Measurements from ENCODE around the gene C19orf25.

- TF ChIP-seq, protein P1, sequence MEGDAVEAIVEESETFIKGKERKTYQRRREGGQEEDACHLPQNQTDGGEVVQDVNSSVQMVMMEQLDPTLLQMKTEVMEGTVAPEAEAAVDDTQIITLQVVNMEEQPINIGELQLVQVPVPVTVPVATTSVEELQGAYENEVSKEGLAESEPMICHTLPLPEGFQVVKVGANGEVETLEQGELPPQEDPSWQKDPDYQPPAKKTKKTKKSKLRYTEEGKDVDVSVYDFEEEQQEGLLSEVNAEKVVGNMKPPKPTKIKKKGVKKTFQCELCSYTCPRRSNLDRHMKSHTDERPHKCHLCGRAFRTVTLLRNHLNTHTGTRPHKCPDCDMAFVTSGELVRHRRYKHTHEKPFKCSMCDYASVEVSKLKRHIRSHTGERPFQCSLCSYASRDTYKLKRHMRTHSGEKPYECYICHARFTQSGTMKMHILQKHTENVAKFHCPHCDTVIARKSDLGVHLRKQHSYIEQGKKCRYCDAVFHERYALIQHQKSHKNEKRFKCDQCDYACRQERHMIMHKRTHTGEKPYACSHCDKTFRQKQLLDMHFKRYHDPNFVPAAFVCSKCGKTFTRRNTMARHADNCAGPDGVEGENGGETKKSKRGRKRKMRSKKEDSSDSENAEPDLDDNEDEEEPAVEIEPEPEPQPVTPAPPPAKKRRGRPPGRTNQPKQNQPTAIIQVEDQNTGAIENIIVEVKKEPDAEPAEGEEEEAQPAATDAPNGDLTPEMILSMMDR (IDR thresholded peaks at IDR 0.05; ENCODE audit: poor library complexity, severe bottlenecking): no peak
- TF ChIP-seq MXI1 (conservative IDR thresholded peaks at IDR 0.05; ENCODE audit: poor library complexity, severe bottlenecking) (no peak), EP300 (conservative IDR thresholded peaks at IDR 0.05; ENCODE audit: poor library complexity, severe bottlenecking) (no peak), EZH2 (IDR thresholded peaks at IDR 0.05; ENCODE audit: borderline replicate concordance, insufficient read depth, low read length, poor library complexity, severe bottlenecking) (no peak), POLR2AphosphoS5 (IDR thresholded peaks at IDR 0.05) (no peak), REST (IDR thresholded peaks at IDR 0.05; ENCODE audit: borderline replicate concordance) (no peak)
Measured at GRCh38 chr19:1526979-1527649, 48.1 kb upstream of the C19orf25 start.
